Loucy (cell line): Measurements from ENCODE around the gene KLHL35.

Experiments
- H2AFZ ChIP-seq: fragments of 200-600 bp; sonication (generic); 2 replicates; pipeline ENCODE4 v1.6.0; 2016; ENCODE audit warnings: antibody characterized with exemption, mild to moderate bottlenecking, low read length, moderate library complexity
- H3F3A ChIP-seq: fragments of 200-600 bp; 2 replicates; pipeline ENCODE4 v1.6.0; 2016; ENCODE audit warnings: antibody characterized with exemption, low read depth, mild to moderate bottlenecking
- H3K27me3 ChIP-seq: fragments of 200-600 bp; sonication (generic); 2 replicates; pipeline ENCODE4 v1.6.1; 2014; ENCODE audit warnings: low read length, mild to moderate bottlenecking; ENCODE audit not compliant: insufficient read depth, poor library complexity, severe bottlenecking
- H3K36me3 ChIP-seq: fragments of 200-600 bp; sonication (generic); 2 replicates; pipeline ENCODE4 v1.6.1; 2016; ENCODE audit warnings: low read length; ENCODE audit not compliant: insufficient read depth
- H3K4me1 ChIP-seq: fragments of 200-600 bp; sonication (generic); 2 replicates; pipeline ENCODE4 v1.5.1; 2014; ENCODE audit warnings: low read length, mild to moderate bottlenecking; ENCODE audit not compliant: insufficient read depth, poor library complexity, severe bottlenecking
- H3K4me2 ChIP-seq: fragments of 200-600 bp; sonication (generic); 2 replicates; pipeline ENCODE4 v1.6.0; 2014; ENCODE audit warnings: antibody characterized with exemption, low read length, low read depth, mild to moderate bottlenecking; ENCODE audit not compliant: poor library complexity, severe bottlenecking
- H3K4me3 ChIP-seq: fragments of 200-600 bp; sonication (generic); 2 replicates; pipeline ENCODE4 v1.5.1; 2014; ENCODE audit warnings: low read length, mild to moderate bottlenecking, mixed read lengths; ENCODE audit not compliant: poor library complexity, severe bottlenecking
- H3K79me2 ChIP-seq: fragments of 200-600 bp; sonication (generic); 2 replicates; pipeline ENCODE4 v1.6.1; 2014; ENCODE audit warnings: low read length; ENCODE audit not compliant: insufficient read depth
- H3K9ac ChIP-seq: fragments of 200-600 bp; sonication (generic); 2 replicates; pipeline ENCODE4 v1.6.0; 2014; ENCODE audit warnings: mild to moderate bottlenecking, low read depth, low read length, moderate library complexity; ENCODE audit not compliant: poor library complexity, severe bottlenecking
- H3K9me2 ChIP-seq: fragments of 200-600 bp; sonication (generic); replicated peaks from 2 replicates; pipeline ENCODE4 v1.6.1; 2016; ENCODE audit warnings: low read depth, low read length, mixed read lengths
- H3K9me3 ChIP-seq: fragments of 200-600 bp; sonication (generic); 2 replicates; pipeline ENCODE4 v1.6.1; 2014; ENCODE audit warnings: mild to moderate bottlenecking, antibody characterized with exemption, low read length, low read depth; ENCODE audit not compliant: insufficient read depth
- H4K20me1 ChIP-seq: fragments of 200-600 bp; sonication (generic); 2 replicates; pipeline ENCODE4 v1.6.0; 2014; ENCODE audit warnings: antibody characterized with exemption, low read length, mild to moderate bottlenecking; ENCODE audit not compliant: insufficient read depth, poor library complexity, severe bottlenecking
- CTCF ChIP-seq: fragments of 200-600 bp; sonication (generic); conservative IDR thresholded peaks from 2 replicates; pipeline ENCODE4 v1.5.1; 2014; ENCODE audit warnings: mild to moderate bottlenecking, antibody characterized with exemption, low read length
- EZH2phosphoT487 ChIP-seq: fragments of 200-600 bp; IDR thresholded peaks from 2 replicates; pipeline ENCODE4 v1.6.1; 2018; ENCODE audit warnings: antibody characterized with exemption, mild to moderate bottlenecking, moderate library complexity, borderline replicate concordance

The KLHL35 gene

GRCh38 chr11:75467311-75467710 is 34.3 kb upstream of the KLHL35 start:
- Histone ChIP-seq H3F3A (no peaks in the 10 kb centered on the region), H3K9ac (no peak overlapping the region), H2AFZ (no peak overlapping the region), H3K9me2 (no peaks in the 10 kb centered on the region), H3K4me1 (peaks cover 6% of the 10 kb centered on the region), H3K4me3 (no peak overlapping the region), H4K20me1 (no peaks in the 10 kb centered on the region), H3K4me2 (no peak overlapping the region), H3K36me3 (no peaks in the 10 kb centered on the region), H3K9me3 (no peaks in the 10 kb centered on the region), H3K79me2 (no peaks in the 10 kb centered on the region), H3K27me3 (no peaks in the 10 kb centered on the region)
- TF ChIP-seq EZH2phosphoT487, result no peak
- no peak for TF ChIP-seq CTCF

- H2AFZ ChIP-seq, result no peak overlapping the region
- H3K27me3 ChIP-seq, result no peaks in the 10 kb centered on the region
- H3K4me3 ChIP-seq, result no peak overlapping the region
- H3K9ac ChIP-seq, result no peak overlapping the region
- TF ChIP-seq CTCF, result no peak
- no peak for TF ChIP-seq EZH2phosphoT487
- no peaks in the 10 kb centered on the region for H3F3A ChIP-seq
- H3K36me3 ChIP-seq, result no peaks in the 10 kb centered on the region
- H3K4me2 ChIP-seq, result no peak overlapping the region
- H3K79me2 ChIP-seq, result no peaks in the 10 kb centered on the region
- H3K9me3 ChIP-seq, result no peaks in the 10 kb centered on the region
- peaks cover 6% of the 10 kb centered on the region for H3K4me1 ChIP-seq
- H4K20me1 ChIP-seq, result no peaks in the 10 kb centered on the region
- no peaks in the 10 kb centered on the region for H3K9me2 ChIP-seq
Measured at GRCh38 chr11:75465701-75466531, 32.9 kb upstream of the KLHL35 start.

- H3K9ac ChIP-seq, result no peak overlapping the region
- no peak overlapping the region for H3K4me2 ChIP-seq
- H3K4me3 ChIP-seq, result no peak overlapping the region
- H3K79me2 ChIP-seq, result no peaks in the 10 kb centered on the region
- H3K9me2 ChIP-seq, result no peaks in the 10 kb centered on the region
- no peaks in the 10 kb centered on the region for H4K20me1 ChIP-seq
- TF ChIP-seq EZH2phosphoT487 (no peak), CTCF (no peak)
- peaks cover 5% of the 10 kb centered on the region for H3K4me1 ChIP-seq
- H3K9me3 ChIP-seq, result no peaks in the 10 kb centered on the region
- H2AFZ ChIP-seq, result no peak overlapping the region
- H3K27me3 ChIP-seq, result no peaks in the 10 kb centered on the region
- H3K36me3 ChIP-seq, result no peaks in the 10 kb centered on the region
- H3F3A ChIP-seq, result no peaks in the 10 kb centered on the region
Measured at GRCh38 chr11:75463106-75463774, 30.2 kb upstream of the KLHL35 start.
